Left colon (tissue), 2 donors: ENCODE measurements around the gene OTOG. TPM values are rescaled to one million over a fixed set of nuclear protein-coding genes. Genes with fewer than 3 reads are reported as not detected.

Experiments used
- ATAC-seq: fragments of 200-7000 bp; cut with Tn5 transposase; one replicate; pipeline ENCODE4 v1.9.1; 2020; ENCODE audit warnings: mild to moderate bottlenecking, moderate library complexity
- DNase-seq, 2 donors: peaks; one replicate each; pipeline ENCODE4 v3.0.0-alpha.2; 2020
- intact Hi-C, 2 donors: fragments of 100-400 bp; cut with DNase I in 1 of 2; cut with micrococcal nuclease in 1 of 2; formaldehyde crosslinking; loops; one replicate each; pipeline versions ENCODE4 v1.11.2 to v1.14.0; 2022; cut with DNase I, micrococcal nuclease
- total RNA-seq, 2 donors: library from RNA; stranded (reverse); fragmentation: NEBNext Ultra II Directional; extraction: Animal tissue kit (Norgen Biotek cat#: 25700); gene quantifications; one replicate each; pipeline ENCODE4 v1.2.1, GENCODE V29; 2021
- donor health status: DM: no; HTN: no; CAD: no.
- donor health status: DM: yes; HTN: yes; CAD: no.

Gene OTOG
- total RNA-seq, 2 donors from 2014 or later = not detected

DNA sequence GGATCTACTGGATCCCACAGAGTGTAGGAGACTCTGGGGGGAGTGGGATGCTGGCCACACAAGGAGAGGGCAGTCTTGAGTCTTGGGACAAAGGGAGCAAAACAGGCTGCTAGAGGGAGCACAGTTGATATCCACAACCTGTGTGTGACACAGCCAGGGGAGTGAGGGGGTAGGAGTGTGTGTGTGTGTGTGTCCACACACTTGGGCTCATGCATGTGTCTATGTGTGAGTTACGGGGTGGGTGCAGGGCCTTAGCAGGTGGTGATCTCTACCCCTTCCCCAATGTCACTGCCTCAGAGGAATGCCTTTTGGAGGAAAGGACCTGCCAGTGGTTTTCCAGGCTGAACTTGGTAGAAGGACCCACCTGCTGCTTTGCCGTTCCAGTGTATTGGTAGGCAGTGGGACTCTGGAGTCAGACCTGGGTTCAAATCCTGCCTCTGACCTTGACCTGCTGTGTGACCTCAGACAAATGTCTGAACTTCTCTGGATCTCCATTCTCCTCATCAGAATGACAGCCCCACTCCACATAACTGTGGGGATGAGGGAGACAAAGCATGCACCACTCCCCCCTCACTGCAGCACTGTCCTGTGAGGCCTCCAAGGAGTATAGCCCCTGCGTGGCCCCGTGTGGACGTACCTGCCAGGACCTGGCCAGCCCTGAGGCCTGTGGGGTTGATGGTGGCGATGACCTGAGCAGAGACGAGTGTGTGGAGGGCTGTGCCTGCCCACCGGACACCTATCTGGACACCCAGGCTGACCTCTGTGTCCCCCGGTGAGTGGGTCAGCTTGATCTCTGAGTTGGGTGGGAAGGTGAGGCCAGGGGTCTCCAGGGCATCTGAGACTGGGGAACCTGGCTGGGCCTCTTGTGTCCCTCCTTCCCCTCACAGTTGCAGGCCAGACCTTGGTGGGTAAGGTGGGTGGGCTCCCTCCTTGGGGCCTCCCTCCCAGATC, 27.4 kb downstream of the OTOG start:
- intact Hi-C loops = no loop called here
- no peak for DNase-seq
- ATAC-seq = no peak

DNA sequence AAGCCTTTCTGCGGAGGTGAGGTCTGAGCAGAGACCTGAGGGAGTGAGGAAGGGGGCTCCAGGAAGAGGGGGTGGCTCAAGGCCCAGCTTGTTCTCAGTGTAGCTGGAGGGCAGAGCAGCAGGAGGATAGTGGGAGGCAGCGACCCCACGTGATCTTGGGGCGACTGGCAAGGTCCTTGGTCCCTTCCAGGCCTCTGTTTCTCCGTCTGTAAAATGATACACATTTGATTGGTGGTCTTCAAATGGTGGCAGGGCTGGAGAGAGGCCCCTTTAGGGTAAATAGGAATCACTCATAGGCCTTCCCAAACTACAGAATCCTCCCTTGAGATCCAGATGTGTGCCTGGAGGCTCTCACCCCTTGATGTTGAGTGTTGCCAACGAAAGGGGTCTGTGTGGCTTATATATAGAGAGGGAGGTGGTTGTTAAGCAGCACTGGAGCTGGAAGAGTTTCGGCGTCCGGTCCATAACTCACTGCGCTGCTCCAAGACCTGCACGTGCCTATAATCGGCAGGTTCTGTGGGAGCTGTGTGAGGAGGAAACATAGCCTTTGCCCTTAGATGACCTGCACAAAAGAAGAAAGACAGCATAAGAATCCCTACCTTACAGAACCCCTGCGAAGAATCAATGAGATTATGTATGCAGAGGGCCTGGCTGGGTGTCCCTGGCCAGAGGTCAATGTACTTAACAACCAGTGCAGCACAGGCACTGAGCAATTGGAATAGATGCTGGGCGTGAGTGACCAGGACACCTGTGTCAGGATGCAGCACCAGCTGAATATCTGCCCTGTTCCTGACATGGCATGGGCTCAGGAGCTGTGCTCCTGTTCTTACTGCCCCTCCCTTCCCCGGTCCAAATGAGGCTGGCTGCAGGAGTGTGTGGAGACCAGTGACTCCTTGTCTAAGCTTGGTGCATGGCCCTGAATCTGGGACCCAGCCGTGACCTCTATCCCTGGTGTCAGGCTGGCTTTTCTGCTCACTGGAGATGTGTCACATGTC, 28.7 kb downstream of the OTOG start:
- no peak for DNase-seq
- intact Hi-C loops = no loop called here
- ATAC-seq = no peak

DNA sequence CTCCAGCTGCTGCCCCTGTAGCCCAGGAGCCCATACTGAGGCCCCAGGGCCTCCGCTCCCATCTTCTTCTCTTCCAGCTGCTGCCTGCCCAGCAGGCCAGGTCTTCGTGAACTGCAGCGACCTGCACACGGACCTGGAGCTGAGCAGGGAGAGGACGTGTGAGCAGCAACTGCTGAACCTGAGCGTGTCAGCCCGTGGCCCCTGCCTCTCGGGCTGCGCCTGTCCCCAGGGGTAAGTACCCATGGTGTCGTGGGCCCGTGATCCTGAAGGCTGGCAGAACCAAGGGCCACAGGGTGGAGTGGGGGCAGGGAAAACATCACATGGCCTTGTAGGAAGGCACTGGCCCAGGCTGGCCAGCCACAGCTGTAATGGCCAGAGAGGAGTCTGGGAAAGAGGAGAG, 31.2 kb downstream of the OTOG start:
- no peak for DNase-seq
- no peak for ATAC-seq
- intact Hi-C loops = no loop called here

GRCh38 chr11:17578958-17579357, 31.9 kb downstream of the OTOG start:
- no peak for ATAC-seq
- intact Hi-C loops = no loop called here

GRCh38 chr11:17579451-17579850, 32.4 kb downstream of the OTOG start:
- no peak for ATAC-seq
- intact Hi-C loops = no loop called here
- no peak for DNase-seq

More at GRCh38 chr11:17578958-17579357, 31.9 kb downstream of the OTOG start:
- no peak for DNase-seq

GRCh38 chr11:17580271-17580670, 33.2 kb downstream of the OTOG start:
- intact Hi-C loops = no loop called here
- ATAC-seq (no peak), DNase-seq (no peak)

- ATAC-seq = no peak
- intact Hi-C loops = no loop called here
- DNase-seq = no peak
These were observed 34.1 kb downstream of the OTOG start for GRCh38 chr11:17581036-17581731.

- DNase-seq = peak in 1 of 2 donors; percentile 7
- ATAC-seq = no peak
- intact Hi-C loops = no loop called here
These were observed 34.6 kb downstream of the OTOG start for GRCh38 chr11:17581732-17582053.

DNA sequence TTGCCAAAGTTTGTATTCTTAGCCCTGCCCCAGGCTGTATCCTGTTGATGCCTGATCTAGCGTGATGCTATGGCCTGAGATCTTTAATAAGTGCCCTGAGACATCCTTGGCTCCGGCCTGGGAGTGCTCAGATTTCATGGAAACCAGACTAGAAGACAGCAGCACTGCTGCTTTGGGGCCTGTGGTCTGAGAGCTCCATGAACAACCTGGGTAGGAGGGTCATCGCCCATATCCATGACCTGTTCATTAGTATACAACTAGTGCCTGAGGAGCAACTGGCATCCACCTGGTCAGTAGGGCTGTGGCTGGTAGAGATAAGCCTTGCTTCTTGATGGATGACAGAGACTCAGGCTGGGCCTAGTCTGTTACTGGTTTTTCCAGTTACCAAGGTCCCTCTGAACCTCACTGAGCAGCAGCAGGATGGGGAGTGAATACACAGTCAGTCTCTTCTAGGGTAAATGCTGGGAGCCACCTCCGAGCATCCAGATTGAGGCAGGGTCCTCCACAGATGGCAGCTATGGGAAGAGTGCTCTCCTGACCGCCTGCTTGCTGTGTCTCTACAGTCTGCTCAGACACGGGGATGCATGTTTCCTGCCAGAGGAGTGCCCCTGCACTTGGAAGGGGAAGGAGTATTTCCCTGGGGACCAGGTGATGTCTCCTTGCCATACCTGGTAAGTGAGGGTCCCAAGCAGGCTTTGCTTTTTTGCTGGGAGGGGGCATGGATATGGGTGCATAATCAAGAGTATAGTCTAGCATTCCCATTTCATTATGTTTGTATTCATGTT, 39.0 kb downstream of the OTOG start:
- no peak for DNase-seq
- intact Hi-C loops = no loop called here
- no peak for ATAC-seq

DNA sequence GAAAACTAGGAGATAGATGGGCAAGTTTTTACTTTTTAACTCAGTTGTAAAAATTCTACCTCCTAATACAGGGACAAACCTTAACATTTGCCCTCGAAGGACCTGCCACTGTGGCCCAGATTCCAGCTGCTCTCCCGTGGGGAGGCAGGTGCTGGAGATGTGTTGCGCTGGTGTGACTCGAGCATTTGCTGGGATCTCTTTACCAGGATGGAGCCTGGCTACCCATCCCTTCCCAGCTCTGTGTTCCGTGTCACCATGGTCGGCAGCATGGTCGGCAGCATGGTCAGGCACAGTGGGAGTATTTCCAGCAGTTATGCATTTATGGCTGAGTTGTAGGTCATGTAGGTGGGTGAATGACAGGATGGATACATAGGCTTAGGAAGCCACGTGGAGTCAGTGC, 41.1 kb downstream of the OTOG start:
- intact Hi-C loops = no loop called here
- peak in 1 of 2 donors; percentile 3 for DNase-seq
- ATAC-seq = no peak

DNA sequence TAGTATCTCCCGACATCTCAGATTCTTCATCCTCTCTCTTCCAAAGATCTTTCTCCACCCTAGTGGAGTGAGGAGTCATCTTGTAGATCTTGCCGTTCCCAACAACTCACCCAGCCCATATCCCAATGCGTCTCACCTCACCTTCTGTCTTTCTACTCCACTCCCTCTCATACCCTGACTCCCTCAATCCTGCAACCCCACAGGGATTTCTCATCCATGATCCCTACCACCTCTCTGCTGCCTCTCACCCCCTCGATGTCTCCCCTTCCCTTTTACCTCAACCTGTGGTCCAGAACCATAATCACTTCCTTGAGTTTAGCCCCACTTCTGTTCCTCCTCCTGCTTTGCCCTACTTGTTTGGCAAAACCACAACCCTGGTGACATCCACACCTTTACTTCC, 41.7 kb downstream of the OTOG start:
- ATAC-seq (no peak), DNase-seq (no peak)
- intact Hi-C loops = no loop called here

- ATAC-seq (no peak), DNase-seq (no peak)
- intact Hi-C loops = loop anchor here in 1 of 2 donors (10.0 kb wide), 1 partner anchor 394 kb away; no protein-coding TSS in a partner anchor
These were observed 43.4 kb downstream of the OTOG start for GRCh38 chr11:17590463-17590862.

GRCh38 chr11:17591293-17591692, 44.2 kb downstream of the OTOG start:
- no peak for ATAC-seq
- DNase-seq = no peak
- intact Hi-C loops = loop anchor here in 1 of 2 donors (10.0 kb wide), 1 partner anchor 394 kb away; no protein-coding TSS in a partner anchor

GRCh38 chr11:17593466-17594245, 46.6 kb downstream of the OTOG start:
- ATAC-seq (no peak), DNase-seq (no peak)
- intact Hi-C loops = loop anchor here in 1 of 2 donors (10.0 kb wide), 1 partner anchor 391 kb away; no protein-coding TSS in a partner anchor

DNA sequence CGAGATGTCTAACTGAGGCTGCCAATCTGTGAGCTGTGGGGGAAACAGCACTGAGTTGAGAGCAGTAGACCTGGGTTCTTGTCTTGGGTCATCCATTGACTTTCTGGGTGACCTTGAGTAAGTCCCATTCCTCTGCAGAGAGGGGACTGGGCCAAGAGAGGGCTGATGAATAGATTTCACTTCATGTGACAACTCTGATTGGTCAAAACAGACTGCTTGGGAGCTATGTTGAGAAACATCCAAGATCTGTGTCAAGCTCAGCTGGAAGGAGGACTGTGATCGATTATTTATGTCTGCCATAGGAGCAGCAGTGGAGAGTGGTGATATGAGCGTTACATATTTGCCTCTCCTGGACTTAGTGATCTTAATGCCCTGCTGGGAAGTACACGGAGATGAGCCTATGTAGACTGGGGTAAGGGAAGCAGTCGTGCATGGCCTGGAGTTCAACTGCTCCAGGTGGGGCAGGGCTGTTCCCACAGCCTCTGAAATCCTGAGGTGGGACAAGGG, 47.7 kb downstream of the OTOG start:
- ATAC-seq (no peak), DNase-seq (peak in 1 of 2 donors; percentile 10)
- intact Hi-C loops = loop anchor here in 1 of 2 donors (10.0 kb wide), 1 partner anchor 390 kb away; no protein-coding TSS in a partner anchor

- intact Hi-C loops = loop anchor here in 1 of 2 donors (10.0 kb wide), 1 partner anchor 389 kb away; no protein-coding TSS in a partner anchor
- ATAC-seq = no peak
- DNase-seq = peak in 1 of 2 donors; percentile 6
These were observed 48.7 kb downstream of the OTOG start for GRCh38 chr11:17595526-17596309.
